Measurements from ENCODE around the gene CHD2.
"Not testable (repeated sequence)": the region's sequence is repeated elsewhere in the genome, so short reads cannot be mapped to it uniquely, and the experiment has no call there.

Gene CHD2

GRCh38 chr15:92915766-92916435 lies 15.8 kb downstream of the CHD2 start:
- Histone ChIP-seq H3K79me2 (peaks cover 66% of the 10 kb centered on the region), H3K27ac (peak overlapping the region; percentile 71), H3K4me2 (ENCODE audit: low read length) (peak overlapping the region; percentile 13), H3K4me3 (ENCODE audit: low read depth, low read length) (no peak overlapping the region), H3K4me1 (peaks cover 30% of the 10 kb centered on the region), H3K27me3 (ENCODE audit: control insufficient read depth, insufficient read depth, low read length) (no peaks in the 10 kb centered on the region), H3K9ac (no peak overlapping the region), H2AFZ (no peak overlapping the region), H3K9me3 (ENCODE audit: control insufficient read depth, low read length) (no peaks in the 10 kb centered on the region), H3K36me3 (ENCODE audit: control insufficient read depth, insufficient read depth, low read length) (no peaks in the 10 kb centered on the region)
- TF ChIP-seq CTCF (IDR thresholded peaks at IDR 0.05), result no peak

- no peaks in the 10 kb centered on the region for H3K36me3 ChIP-seq (ENCODE audit: control insufficient read depth, insufficient read depth, low read length)
- H3K79me2 ChIP-seq, result peaks cover 59% of the 10 kb centered on the region
- no peak overlapping the region for H3K9ac ChIP-seq
- TF ChIP-seq CTCF (IDR thresholded peaks at IDR 0.05), result peak; percentile 84
- peak overlapping the region; percentile 84 for H3K27ac ChIP-seq
- H3K4me3 ChIP-seq (ENCODE audit: low read depth, low read length), result peak overlapping the region; percentile 45
- peaks cover 35% of the 10 kb centered on the region for H3K4me1 ChIP-seq
- no peaks in the 10 kb centered on the region for H3K27me3 ChIP-seq (ENCODE audit: control insufficient read depth, insufficient read depth, low read length)
- peak overlapping the region; percentile 12 for H2AFZ ChIP-seq
- no peaks in the 10 kb centered on the region for H3K9me3 ChIP-seq (ENCODE audit: control insufficient read depth, low read length)
- peak overlapping the region; percentile 54 for H3K4me2 ChIP-seq (ENCODE audit: low read length)
These were observed 17.7 kb downstream of the CHD2 start for GRCh38 chr15:92917598-92918407.

DNA sequence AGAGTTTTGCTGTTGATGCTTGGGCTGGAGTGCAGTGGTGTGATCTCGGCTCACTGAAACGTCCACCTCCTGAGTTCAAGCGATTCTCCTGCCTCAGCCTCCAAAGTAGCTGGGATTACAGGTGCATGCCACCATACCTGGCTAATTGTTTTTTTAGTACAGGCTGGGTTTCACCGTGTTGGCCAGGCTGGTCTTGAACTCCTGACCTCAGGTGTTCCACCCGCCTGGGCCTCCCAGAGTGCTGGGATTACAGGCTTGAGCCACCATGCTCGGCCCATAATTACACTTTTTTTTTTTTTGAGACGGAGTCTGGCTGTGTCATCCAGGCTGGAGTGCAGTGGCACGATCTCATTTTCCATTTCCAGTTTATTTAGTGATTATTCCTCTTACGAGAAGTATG lies 18.8 kb downstream of the CHD2 start:
- H3K9ac ChIP-seq; H3K4me3 ChIP-seq (ENCODE audit: low read depth, low read length); H2AFZ ChIP-seq; H3K36me3 ChIP-seq (ENCODE audit: control insufficient read depth, insufficient read depth, low read length); H3K27me3 ChIP-seq (ENCODE audit: control insufficient read depth, insufficient read depth, low read length); H3K9me3 ChIP-seq (ENCODE audit: control insufficient read depth, low read length); H3K27ac ChIP-seq; H3K4me2 ChIP-seq (ENCODE audit: low read length): not testable (repeated sequence)
- peaks cover 50% of the 10 kb centered on the region for H3K79me2 ChIP-seq
- H3K4me1 ChIP-seq, result peaks cover 36% of the 10 kb centered on the region

GRCh38 chr15:92920595-92921161 lies 20.6 kb downstream of the CHD2 start:
- H2AFZ ChIP-seq, result no peak overlapping the region
- no peaks in the 10 kb centered on the region for H3K27me3 ChIP-seq (ENCODE audit: control insufficient read depth, insufficient read depth, low read length)
- peak overlapping the region; percentile 11 for H3K27ac ChIP-seq
- peak overlapping the region; percentile 4 for H3K4me3 ChIP-seq (ENCODE audit: low read depth, low read length)
- no peak overlapping the region for H3K9ac ChIP-seq
- peaks cover 31% of the 10 kb centered on the region for H3K4me1 ChIP-seq
- no peaks in the 10 kb centered on the region for H3K9me3 ChIP-seq (ENCODE audit: control insufficient read depth, low read length)
- peaks cover 47% of the 10 kb centered on the region for H3K79me2 ChIP-seq
- no peak for TF ChIP-seq CTCF (IDR thresholded peaks at IDR 0.05)
- H3K4me2 ChIP-seq (ENCODE audit: low read length), result peak overlapping the region; percentile 37
- no peaks in the 10 kb centered on the region for H3K36me3 ChIP-seq (ENCODE audit: control insufficient read depth, insufficient read depth, low read length)

Measured in parathyroid adenoma (tissue), 2 donors.